NB4 (cell line): Measurements from ENCODE around the gene SATB2.
A peak's percentile ranks its signal among the peaks of the same experiment; 100 is the strongest.

Source experiments
- DNase-seq: peaks from one replicate; pipeline ENCODE4 v3.0.0; 2010; ENCODE audit warnings: low read depth
- H3K4me3 ChIP-seq: one replicate; pipeline ENCODE4 v1.5.1; 2011; ENCODE audit warnings: mild to moderate bottlenecking, low read depth, low read length, moderate library complexity
- CTCF ChIP-seq: IDR thresholded peaks from one replicate; pipeline ENCODE4 v1.5.1; 2012; ENCODE audit warnings: low read depth, low read length
- MAX ChIP-seq: IDR thresholded peaks from 2 replicates; pipeline ENCODE4 v1.6.1; 2011; ENCODE audit warnings: low read depth, low read length
- MYC ChIP-seq: IDR thresholded peaks from 2 replicates; pipeline ENCODE4 v1.6.1; 2011; ENCODE audit warnings: low read depth, low read length
- POLR2A ChIP-seq: IDR thresholded peaks from 2 replicates; pipeline ENCODE4 v1.6.1; 2011; ENCODE audit warnings: mild to moderate bottlenecking; ENCODE audit not compliant: insufficient read length; ENCODE audit errors: extremely low read depth

The SATB2 gene

GRCh38 chr2:199273042-199273511 is 184.7 kb downstream of the SATB2 start:
- no peak overlapping the region for H3K4me3 ChIP-seq
- peak; percentile 47 for DNase-seq
- no peak for TF ChIP-seq MYC
- TF ChIP-seq CTCF: no peak
- no peak for TF ChIP-seq MAX
- no peak for TF ChIP-seq POLR2A

GRCh38 chr2:199261936-199262335 is 195.8 kb downstream of the SATB2 start:
- DNase-seq: no peak
- TF ChIP-seq CTCF: no peak
- H3K4me3 ChIP-seq: no peak overlapping the region

- DNase-seq: no peak
- TF ChIP-seq MYC: no peak
- no peak for TF ChIP-seq MAX
- TF ChIP-seq POLR2A: no peak
- no peak for TF ChIP-seq CTCF
- no peak overlapping the region for H3K4me3 ChIP-seq
Observed at GRCh38 chr2:199261239-199261638, 196.5 kb downstream of the SATB2 start.

GRCh38 chr2:199259671-199260070 is 198.1 kb downstream of the SATB2 start:
- no peak overlapping the region for H3K4me3 ChIP-seq
- TF ChIP-seq POLR2A (no peak), CTCF (no peak), MYC (no peak), MAX (no peak)
- no peak for DNase-seq

GRCh38 chr2:199258291-199258690 is 199.4 kb downstream of the SATB2 start:
- TF ChIP-seq CTCF (peak; percentile 55), POLR2A (no peak), MYC (no peak), MAX (no peak)
- H3K4me3 ChIP-seq: no peak overlapping the region

More at GRCh38 chr2:199258291-199258690, 199.4 kb downstream of the SATB2 start:
- DNase-seq: peak; percentile 37
